DMS153 treated with DMSO at 0.1 percent for 48 hours (cell line): ENCODE results near the gene RADIL.

Source experiments
- DNase-seq: peaks from one replicate; lab custom pipeline; 2025; ENCODE audit not compliant: unreplicated experiment; lab: John Stamatoyannopoulos, UW

RADIL gene

GRCh38 chr7:4832711-4833110 is 50.8 kb downstream of the RADIL start:
- DNase-seq, result no peak

DNA sequence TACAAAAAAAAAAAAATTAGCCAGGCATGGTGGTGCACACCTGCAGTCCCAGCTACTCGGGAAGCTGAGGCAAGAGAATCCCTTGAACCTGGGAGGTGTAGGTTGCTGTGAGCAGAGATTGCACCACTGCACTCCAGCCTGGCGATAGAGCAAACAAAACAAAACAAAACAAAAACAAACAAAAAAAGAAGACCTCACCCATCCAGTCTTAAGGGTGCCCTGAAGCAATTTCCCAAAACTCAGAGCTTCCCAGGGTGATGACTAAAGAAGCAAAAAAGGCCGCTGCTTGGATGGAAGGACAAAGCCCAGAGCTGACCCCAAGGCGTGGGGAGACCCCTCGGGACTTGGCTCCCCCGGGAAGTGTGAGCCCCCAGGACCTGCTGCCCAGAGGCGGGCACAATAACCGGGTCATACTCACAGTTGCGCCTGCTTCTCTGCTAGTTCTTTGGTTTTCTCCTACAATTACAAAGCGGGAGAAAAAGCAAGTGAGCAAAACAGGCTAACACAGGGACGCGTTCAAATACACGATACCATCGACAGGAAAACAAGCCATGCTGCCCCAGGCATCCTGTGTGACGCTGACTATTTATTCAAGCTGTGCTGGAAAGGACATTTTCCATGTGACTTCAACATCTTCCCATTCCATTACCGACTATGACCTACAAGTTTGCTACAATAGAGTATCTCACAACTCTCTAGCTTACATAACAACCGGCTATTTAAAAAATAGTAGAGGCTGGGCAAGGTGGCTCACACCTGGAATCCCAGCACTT is 51.6 kb downstream of the RADIL start:
- DNase-seq, result no peak

DNA sequence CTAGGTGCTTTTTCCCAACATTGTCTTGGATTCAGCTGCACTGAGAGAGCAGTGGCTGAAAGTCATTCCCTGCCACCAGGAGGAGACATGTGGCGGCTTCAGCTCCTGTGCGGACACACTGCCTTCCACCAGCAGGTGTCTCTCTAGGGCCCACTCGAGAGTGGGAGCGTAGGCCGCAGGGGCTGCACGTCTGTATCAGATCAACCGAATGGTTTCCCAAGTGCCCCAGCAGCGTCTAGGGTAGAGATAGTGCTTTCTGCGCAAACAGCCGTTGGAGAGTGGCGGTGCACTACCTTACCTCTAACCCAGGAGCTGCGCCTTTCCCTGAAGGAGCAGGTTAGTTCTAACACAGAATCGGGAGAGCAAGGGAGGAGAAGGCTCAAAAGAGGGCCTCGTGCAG is 53.3 kb downstream of the RADIL start:
- DNase-seq, result no peak

DNA sequence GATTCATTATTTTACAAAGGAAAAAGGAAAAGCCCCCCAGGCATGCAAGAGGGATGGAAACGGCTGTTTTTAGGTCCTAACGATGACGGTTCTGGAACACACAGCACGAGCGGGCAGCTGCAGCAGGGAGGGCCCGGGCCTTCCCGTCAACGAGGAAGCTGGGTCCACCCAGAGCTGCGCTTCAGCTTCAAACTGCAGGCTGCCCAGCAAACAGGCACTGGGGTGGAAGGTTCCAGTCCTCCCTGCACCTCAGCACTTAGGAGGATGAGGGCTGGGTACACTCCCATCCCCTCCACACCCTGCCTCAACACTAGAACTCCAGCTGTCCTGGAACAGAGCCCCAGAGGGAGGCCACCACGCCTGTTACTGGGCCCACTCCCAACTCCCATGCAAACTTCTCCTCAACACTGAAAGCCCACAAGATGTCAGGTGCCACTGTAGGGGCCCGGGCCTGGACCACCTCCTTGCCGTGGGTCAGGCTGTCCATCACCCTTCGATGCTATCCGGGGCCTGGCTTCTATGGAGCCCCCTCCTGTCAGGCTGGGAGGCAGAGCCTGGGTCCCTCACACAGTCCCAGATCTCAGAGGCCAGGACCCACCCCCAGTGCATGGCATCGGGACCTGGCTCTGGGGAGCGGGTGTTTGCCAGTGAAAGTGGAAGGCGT is 54.7 kb downstream of the RADIL start:
- no peak for DNase-seq

- DNase-seq, result no peak
Observed at GRCh38 chr7:4825081-4825480, 58.4 kb downstream of the RADIL start.

GRCh38 chr7:4824120-4824775 is 59.3 kb downstream of the RADIL start:
- DNase-seq, result no peak

DNA sequence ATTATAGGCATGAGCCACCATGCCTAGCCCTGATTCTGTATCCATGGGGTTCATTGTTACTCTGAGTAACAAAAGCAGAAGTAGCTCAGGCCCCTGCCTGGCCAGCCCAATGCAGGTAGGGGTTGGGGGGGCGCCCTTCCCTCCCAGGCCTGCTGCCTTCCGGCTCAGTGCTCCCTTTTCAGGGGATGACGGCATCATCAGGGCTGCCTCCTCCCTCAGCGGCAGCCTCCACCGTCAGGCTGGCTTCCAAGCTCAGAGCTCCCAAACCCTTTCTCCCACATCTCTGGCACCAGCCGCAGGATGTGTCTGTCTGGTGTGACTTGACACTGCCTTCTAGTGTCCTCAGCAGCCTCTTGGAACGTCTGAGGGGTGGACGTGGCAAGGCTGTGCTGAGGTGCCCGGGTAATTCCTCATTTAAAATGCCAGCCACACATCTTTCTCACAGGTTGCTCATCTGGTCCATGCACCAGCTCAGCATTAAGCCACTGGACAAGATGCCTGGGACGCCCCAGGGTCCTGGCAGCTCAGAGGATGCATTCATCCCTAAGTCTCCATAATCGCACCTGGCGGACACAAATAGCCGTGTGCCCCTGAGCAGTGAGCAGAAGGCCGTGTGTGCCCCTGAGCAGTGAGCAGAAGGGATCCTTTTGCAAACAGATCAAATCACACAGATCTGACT is 59.9 kb downstream of the RADIL start:
- DNase-seq, result no peak

GRCh38 chr7:4822677-4823076 is 60.8 kb downstream of the RADIL start:
- no peak for DNase-seq

DNA sequence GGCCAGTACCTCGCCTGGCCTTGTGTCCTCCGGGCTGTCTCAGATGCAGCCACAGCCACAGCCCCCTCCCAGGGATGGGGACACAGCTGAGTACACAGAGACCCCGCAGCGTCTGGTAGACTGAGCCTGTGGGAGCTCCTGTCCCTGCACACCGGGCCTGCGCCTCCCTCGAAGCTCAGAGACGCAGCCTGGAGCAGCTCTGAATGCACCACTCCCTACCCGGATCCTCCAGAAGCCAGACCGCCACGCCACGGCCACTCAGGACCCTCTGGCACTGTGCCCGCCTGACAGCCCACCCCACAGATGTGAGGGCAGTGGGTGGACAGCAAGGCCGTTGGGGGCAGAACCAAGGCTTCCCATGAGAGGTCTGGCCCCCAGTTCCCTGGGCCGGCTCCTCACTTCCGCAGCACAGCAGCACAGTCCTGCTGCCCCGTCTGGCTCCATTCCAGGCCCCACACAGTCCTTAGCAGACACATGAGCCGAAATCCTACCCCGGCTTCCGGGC is 62.5 kb downstream of the RADIL start:
- no peak for DNase-seq

DNA sequence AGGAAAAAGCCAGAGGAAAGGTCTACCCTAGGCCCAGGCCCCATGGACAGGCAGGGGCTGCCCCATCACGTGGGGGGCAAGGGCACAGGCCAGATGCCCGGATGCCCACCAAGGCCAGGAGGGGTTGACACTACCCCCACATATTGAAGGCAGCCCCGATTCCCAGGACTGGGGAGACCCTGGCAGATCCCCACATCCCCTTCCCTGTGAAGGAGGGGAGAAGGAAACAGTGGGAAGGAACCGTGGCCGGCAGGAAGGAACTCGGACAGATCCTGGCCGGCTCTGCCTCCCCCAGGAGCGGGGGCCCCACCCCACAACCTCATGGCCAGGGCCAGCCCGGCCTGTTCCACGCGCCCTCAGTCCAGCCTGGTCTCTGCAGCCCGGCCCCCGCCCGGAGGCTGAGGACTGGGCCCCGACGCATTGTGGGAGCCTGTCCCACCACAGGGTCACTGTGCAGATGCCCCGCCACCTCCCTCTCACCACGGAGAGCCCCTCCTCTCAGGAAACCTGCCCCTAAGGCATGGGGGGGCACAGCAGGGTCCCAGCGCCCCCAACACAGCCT is 63.0 kb downstream of the RADIL start:
- no peak for DNase-seq

GRCh38 chr7:4819560-4820404 is 63.7 kb downstream of the RADIL start:
- no peak for DNase-seq

GRCh38 chr7:4818000-4818794 is 65.3 kb downstream of the RADIL start:
- DNase-seq, result no peak

GRCh38 chr7:4817178-4817901 is 66.2 kb downstream of the RADIL start:
- no peak for DNase-seq

GRCh38 chr7:4816419-4817080 is 67.0 kb downstream of the RADIL start:
- DNase-seq, result no peak

- no peak for DNase-seq
Observed at GRCh38 chr7:4815609-4816418, 67.7 kb downstream of the RADIL start.

DNA sequence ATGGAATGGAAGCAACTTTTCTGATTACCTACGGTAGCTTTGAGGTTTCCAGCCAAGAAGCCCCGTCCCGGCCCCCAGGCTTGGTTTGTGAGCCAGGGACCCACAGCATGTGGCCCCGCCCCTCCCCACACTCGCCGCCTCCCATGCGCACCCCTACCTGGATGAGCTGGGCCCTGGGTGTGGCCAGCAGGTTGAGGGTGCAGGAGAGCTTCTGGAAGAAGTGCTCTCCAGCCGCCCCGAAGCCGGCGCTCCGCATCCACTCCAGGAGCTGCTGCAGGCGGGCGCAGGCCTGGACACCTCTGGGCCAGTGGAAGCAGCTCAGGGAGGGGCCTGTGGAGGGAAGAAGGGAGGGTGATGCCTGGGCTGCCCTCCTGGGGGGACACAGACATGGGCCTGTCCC is 68.4 kb downstream of the RADIL start:
- DNase-seq, result no peak

DNA sequence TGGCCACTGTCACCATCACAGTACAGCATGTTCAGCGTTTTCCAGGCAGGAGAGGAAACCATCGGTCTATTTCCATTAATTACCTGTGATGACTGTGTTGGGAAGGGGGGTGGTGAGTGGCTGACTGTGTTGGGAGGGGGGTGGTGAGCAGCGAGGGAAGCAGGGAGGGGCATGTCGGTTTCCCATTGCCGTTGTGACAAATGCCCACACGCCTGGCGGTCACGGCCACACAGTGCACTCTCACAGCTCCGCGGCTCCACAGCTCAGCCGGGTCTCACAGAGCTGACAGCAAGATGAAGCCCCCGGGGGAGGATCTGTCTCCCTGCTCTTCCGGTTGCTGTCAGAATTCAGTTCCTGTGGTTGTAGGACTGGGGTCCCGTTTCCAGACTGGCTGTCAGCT is 69.1 kb downstream of the RADIL start:
- no peak for DNase-seq
